GM19025 (cell line): ENCODE results near the gene RIN1.

Source experiments
- ATAC-seq: cut with Tn5 transposase; IDR thresholded peaks from one replicate; pipeline ENCODE4 v1.9.1; 2021; ENCODE audit warnings: mild to moderate bottlenecking, low read depth, moderate library complexity; ENCODE audit not compliant: unreplicated experiment

Gene RIN1

GRCh38 chr11:66337103-66337899, 1.1 kb upstream of the RIN1 start:
- ATAC-seq = no peak

DNA sequence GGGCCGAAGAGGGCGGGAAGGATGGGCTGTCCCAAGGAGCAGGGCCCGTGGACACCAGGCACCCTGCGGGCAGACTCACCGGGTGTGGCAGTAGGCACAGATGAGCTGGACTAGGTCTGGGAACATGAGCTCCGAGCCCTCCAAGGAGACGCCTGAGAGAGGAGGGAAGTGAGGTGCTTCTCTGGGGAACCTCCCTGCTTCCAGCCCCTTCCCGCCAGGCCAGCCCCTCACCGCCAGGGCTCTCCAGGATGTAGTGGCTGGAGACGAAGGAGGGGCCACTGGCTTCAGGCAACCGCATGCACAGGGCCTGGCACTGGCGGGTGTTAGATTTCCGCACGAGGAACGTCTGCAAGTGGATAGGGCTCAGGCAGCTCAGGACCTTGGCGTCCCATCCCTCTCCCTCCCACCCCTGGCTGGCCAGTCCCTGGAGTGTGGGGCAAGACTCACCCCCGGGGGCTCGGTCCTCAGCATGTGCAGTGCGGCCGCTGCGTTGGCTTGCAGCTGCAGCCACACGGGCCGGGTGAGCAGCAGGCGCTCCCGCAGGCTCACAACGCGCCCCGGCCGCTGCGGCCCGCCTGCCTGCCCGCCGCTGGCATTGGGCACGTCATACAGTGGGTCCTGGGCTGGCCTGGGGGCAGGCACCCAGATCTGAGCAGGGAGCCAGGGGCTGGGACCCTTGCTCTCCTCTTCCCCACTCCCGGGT, 552 bp downstream of the RIN1 start:
- no peak for ATAC-seq

DNA sequence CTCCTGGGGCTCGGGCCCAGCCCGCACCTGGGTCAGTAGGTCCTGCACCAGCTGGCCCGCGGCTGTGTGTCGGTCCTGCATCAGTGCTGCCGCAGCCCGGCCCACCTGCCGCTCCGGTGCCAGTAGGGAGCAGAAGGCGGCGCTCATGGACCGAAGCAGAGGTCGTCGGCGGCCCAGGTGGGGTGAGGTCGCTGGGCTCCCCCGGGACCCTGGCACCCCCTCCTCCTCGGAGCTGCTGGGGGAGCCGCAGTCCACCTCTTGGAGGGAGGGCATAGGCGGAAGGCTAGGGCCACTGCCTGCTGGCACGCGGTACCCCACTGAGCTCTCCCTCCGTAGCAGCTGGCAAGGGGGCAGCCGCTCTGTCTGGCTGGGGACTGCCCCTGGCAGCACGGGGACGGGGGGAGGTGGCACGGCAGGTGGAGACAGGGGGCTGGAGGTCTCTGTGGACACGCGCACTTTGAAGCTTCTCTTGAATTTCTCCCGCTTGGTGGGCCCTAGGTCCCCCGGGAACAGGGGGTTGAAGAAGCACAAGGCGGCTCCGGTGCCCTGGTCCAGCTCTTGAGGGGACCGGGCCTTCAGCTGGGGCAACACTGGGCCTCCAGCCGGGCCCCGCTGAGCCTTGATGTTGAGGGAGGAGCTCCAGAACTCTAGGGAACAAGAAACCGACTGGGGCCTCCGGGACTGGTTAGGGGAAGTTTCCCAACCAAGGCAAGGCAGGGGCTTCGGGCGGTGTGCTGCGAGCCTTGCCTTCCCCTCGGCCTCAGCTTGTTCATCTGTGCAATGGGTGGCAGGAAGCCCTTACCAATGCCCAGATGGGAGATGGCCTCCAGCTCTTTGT, 1.4 kb downstream of the RIN1 start:
- no peak for ATAC-seq

GRCh38 chr11:66333896-66334604, 2.2 kb downstream of the RIN1 start:
- no peak for ATAC-seq

GRCh38 chr11:66333220-66333877, 2.9 kb downstream of the RIN1 start:
- no peak for ATAC-seq

DNA sequence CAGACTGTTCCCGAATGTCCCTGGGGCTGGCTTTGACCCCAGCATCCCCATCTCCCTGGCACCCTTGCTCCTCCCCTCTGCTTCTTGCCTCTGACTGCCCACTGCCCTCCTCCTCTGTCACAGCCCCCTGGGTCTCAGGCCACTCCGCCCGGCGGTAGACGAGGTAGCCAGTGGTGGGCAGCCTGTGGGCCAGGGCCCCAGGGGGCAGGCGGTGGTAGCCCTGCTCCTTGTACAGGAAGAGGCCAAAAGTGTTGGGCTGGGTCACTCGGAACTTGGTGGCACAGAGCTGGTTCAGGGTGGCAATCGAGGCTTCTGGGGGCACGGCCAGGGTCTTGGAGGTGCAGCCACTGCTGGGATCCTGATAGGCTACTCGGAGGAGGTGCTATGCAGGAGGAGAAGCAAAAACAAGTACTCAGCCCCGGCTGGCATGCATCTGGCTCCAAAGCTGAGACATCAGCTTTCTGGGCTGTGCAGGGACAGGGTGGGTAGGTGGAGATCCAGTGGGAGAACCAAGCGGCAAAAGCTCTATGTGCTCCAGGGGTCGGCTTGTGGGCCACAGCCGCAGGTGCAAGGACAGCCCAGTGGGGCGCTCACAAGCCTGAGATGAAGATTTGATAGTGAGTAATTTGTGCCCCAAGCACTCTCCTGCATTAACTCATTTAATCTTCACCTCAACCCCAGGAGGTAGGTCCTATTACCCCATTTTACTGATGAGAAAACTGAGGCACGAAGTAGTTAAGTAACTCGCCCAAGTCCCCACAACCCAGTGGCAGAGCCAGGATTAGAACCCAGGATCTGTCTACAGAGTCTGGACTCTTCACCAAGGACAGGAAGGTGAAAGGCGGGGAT, 3.6 kb downstream of the RIN1 start:
- no peak for ATAC-seq

GRCh38 chr11:66331542-66332370, 4.5 kb downstream of the RIN1 start:
- ATAC-seq = no peak

GRCh38 chr11:66330931-66331330, 5.3 kb downstream of the RIN1 start:
- ATAC-seq = no peak

GRCh38 chr11:66329165-66329673, 7.0 kb downstream of the RIN1 start:
- no peak for ATAC-seq

- no peak for ATAC-seq
Measured at GRCh38 chr11:66328302-66329144, 7.7 kb downstream of the RIN1 start.

DNA sequence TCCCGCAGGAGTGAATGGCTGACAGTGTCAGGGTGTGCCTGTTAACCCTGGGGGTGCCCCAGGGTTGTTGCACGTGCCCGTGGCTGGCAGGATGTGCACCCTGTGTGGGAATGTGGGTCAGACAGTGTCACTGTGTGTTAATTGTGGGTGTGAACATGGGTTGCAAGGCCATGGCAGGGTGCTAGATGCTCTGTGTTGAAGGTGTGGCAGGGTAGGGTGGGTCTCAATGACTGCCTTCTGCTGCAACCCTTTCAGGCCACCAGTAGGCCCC, 8.3 kb downstream of the RIN1 start:
- ATAC-seq = no peak

GRCh38 chr11:66327171-66328030, 8.8 kb downstream of the RIN1 start:
- ATAC-seq = no peak

- no peak for ATAC-seq
Measured at GRCh38 chr11:66326261-66327111, 9.7 kb downstream of the RIN1 start.

- ATAC-seq = no peak
Measured at GRCh38 chr11:66325263-66325671, 11.0 kb downstream of the RIN1 start.

DNA sequence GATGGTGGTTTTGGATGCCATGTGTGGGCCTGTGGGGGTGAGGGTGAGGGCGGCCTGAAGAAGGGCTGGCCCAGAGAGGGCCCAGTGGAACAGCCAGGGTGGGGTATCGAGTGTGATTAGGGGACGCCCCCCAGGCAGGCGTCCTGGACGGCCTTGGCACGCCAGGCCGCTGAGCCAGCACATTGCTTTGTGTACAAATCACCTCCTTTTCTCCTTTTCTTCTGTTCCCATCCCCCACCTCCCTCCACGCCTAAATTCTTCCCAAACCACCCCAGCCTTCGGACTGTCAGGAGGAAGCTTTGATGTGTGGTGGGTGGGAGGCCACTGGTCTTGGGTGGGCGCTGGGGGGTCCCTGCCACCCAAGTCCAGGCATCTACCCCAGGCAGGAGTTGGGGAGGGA, 11.6 kb downstream of the RIN1 start:
- no peak for ATAC-seq

GRCh38 chr11:66323684-66324083, 12.6 kb downstream of the RIN1 start:
- no peak for ATAC-seq
